Measurements from ENCODE around the gene SPAG5. TPM values are rescaled to one million over a fixed set of nuclear protein-coding genes. Genes with fewer than 3 reads are reported as not detected.

SPAG5 gene
- total and polyA plus RNA-seq, 9 of the 15 experiments (the other 6 are each of a cell fraction or from before 2014, with no cell fraction given), result 94.4 to 286 (median 151) TPM

GRCh38 chr17:28571361-28572122, 27.3 kb downstream of the SPAG5 start, which contains the start of gene PIGS (continued):
- TF ChIP-seq, protein P1, sequence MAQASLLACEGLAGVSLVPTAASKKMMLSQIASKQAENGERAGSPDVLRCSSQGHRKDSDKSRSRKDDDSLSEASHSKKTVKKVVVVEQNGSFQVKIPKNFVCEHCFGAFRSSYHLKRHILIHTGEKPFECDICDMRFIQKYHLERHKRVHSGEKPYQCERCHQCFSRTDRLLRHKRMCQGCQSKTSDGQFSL (CRISPR knock-in tag; IDR thresholded peaks at IDR 0.05), result no peak
- TF ChIP-seq, protein P1 (tag; IDR thresholded peaks at IDR 0.05), result no peak
- TF ChIP-seq YBX1 (IDR thresholded peaks at IDR 0.05) (no peak), ZNF239 (CRISPR knock-in tag; IDR thresholded peaks at IDR 0.05) (no peak), TFAM (CRISPR knock-in tag; conservative IDR thresholded peaks at IDR 0.05) (no peak), SRSF9 (IDR thresholded peaks at IDR 0.05; ENCODE audit: borderline replicate concordance, low read depth, low read length) (no peak), ZNF707 (CRISPR knock-in tag; conservative IDR thresholded peaks at IDR 0.05) (no peak), HMG20A (CRISPR knock-in tag; conservative IDR thresholded peaks at IDR 0.05) (no peak), TRIM28 (IDR thresholded peaks at IDR 0.05) (no peak), KLF6 (CRISPR knock-in tag; IDR thresholded peaks at IDR 0.05; ENCODE audit: borderline replicate concordance) (no peak), ZKSCAN3 (CRISPR knock-in tag; IDR thresholded peaks at IDR 0.05) (no peak), SRSF1 (IDR thresholded peaks at IDR 0.05; ENCODE audit: low read depth, low read length) (no peak), HDGF (IDR thresholded peaks at IDR 0.05) (no peak), HEY1 (CRISPR knock-in tag; IDR thresholded peaks at IDR 0.05; ENCODE audit: borderline replicate concordance) (no peak), SAFB (IDR thresholded peaks at IDR 0.05; ENCODE audit: borderline replicate concordance, low read depth, low read length) (no peak), MAFK (IDR thresholded peaks at IDR 0.05; ENCODE audit: low read length) (no peak), E2F3 (CRISPR knock-in tag; IDR thresholded peaks at IDR 0.05) (no peak), NCOA2 (IDR thresholded peaks at IDR 0.05; ENCODE audit: partially characterized antibody in 2 of 2) (no peak), MCM7 (IDR thresholded peaks at IDR 0.05) (no peak), SMAD3 (CRISPR knock-in tag; conservative IDR thresholded peaks at IDR 0.05) (no peak), IFI16 (CRISPR knock-in tag; IDR thresholded peaks at IDR 0.05) (no peak), NKRF (IDR thresholded peaks at IDR 0.05; ENCODE audit: borderline replicate concordance) (0 out of 2 replicates have a peak, but pooled peaks have one; percentile 2), HBP1 (CRISPR knock-in tag; IDR thresholded peaks at IDR 0.05) (no peak), ZNF431 (CRISPR knock-in tag; IDR thresholded peaks at IDR 0.05) (no peak), ZNF217 (CRISPR knock-in tag; IDR thresholded peaks at IDR 0.05) (no peak), CAMTA2 (CRISPR knock-in tag; conservative IDR thresholded peaks at IDR 0.05) (no peak)
- TF ChIP-seq, protein P2, sequence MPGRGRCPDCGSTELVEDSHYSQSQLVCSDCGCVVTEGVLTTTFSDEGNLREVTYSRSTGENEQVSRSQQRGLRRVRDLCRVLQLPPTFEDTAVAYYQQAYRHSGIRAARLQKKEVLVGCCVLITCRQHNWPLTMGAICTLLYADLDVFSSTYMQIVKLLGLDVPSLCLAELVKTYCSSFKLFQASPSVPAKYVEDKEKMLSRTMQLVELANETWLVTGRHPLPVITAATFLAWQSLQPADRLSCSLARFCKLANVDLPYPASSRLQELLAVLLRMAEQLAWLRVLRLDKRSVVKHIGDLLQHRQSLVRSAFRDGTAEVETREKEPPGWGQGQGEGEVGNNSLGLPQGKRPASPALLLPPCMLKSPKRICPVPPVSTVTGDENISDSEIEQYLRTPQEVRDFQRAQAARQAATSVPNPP (IDR thresholded peaks at IDR 0.05; ENCODE audit: borderline replicate concordance, insufficient read depth, insufficient read length), result no peak

Data from K562 (cell line).